GM12892 (cell line): ENCODE data around the gene TANGO2.

ENCODE experiments used
- DNase-seq: peaks from one replicate; pipeline ENCODE4 v3.0.0; 2011; ENCODE audit not compliant: insufficient read length
- FAIRE-seq: peaks from 2 replicates; lab custom pipeline; 2011; peaks lifted over from hg19 to GRCh38; lab: Jason Lieb, UNC
- POLR2A ChIP-seq: IDR thresholded peaks from 2 replicates; pipeline ENCODE4 v1.6.1; 2011; ENCODE audit warnings: low read depth, low read length, control low read depth
- POLR2AphosphoS5 ChIP-seq: IDR thresholded peaks from 2 replicates; pipeline ENCODE4 v1.6.1; 2011; ENCODE audit warnings: low read depth, low read length, control low read depth
- TAF1 ChIP-seq: IDR thresholded peaks from 2 replicates; pipeline ENCODE4 v1.6.1; 2011; ENCODE audit warnings: low read depth, mild to moderate bottlenecking, control low read depth, low read length, borderline replicate concordance

TANGO2 gene

DNA sequence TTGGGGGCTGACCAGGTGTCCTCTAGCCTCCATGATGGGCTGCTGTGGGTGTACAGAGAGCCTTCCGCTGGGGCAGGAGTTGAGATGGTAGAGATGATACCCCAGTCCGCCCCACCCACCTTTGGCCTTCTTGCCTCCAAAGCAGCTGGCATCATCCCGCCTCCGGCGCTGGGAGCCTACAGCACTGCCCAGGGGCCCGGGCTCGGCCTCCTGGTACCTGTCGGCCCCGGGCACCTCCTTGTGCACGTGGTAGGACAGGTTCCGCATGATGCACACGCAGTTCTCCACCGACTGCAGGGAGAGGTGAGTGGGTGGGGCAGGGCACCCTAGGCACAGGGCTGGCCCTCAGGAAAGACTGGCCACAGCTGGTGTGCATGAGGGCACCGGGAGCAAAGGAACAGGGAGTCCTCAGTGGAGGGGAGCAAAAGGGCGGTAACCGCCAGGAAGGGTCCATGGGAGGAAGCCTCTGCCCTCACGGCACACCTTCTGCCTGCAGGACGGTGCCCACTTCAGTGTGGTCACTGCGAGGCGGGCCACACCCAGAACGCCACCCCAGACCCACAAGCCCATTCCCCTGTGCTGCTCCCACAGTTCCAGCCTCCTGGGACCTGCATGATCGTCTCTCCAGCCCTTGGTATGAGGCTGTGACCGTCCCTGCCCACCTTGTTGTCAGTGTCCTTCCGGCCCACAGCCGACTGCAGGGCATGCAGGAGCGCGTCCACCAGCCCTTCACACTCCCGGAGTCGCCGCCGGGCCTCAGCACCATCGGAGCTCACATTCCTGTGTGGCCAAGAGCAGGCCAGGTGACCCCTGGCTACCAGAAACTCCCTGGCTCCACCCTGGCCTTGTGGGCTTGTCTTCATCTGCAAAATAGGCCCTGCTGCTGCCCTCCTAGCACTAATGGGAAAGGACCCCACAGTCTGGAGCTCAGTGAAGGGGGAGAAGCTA, 43.3 kb upstream of the TANGO2 start:
- FAIRE-seq = no peak
- DNase-seq = no peak

GRCh38 chr22:19978748-19979147, 42.2 kb upstream of the TANGO2 start:
- DNase-seq (no peak), FAIRE-seq (no peak)
- TF ChIP-seq POLR2A (no peak), POLR2AphosphoS5 (no peak), TAF1 (no peak)

More for the DNA sequence above, 43.3 kb upstream of the TANGO2 start:
- TF ChIP-seq TAF1 = no peak
- TF ChIP-seq POLR2A = no peak
- TF ChIP-seq POLR2AphosphoS5 = no peak

DNA sequence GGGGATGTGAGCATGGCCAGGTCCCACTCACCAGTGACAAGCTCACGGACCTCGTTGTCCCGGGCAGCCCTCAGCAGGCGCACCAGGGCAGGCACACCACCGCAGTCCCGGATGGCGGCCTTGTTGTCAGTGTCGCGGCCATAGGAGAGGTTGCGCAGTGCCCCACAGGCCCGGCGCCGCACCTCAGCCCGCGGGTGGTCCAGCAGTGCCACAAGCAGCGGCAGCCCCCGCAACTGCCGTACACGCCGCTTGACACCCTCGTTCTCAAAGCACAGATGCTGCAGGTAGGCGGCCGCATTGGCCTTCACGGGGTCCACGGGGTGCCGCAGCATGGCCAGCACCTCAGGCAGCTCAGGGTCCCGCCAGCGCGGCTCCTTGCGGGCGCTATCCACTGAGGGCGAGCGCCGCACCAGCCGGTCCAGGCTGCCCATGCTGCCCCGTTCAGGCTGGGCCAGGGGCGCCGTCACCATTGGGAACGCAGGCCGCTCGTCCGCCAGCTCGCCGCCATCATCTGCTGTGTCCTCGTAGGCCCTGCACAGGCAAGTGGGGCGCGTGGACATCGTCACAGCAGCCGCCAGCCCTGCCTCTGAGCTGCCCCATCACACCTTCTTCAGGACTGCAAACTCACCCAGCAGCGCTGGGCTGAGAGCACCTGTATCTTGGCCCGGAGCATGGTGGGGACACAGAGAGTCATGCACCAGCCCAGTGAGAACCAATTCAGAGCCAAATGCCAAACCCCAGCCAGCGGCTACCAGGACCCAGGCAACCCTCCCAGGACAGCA, 41.0 kb upstream of the TANGO2 start:
- no peak for FAIRE-seq

DNA sequence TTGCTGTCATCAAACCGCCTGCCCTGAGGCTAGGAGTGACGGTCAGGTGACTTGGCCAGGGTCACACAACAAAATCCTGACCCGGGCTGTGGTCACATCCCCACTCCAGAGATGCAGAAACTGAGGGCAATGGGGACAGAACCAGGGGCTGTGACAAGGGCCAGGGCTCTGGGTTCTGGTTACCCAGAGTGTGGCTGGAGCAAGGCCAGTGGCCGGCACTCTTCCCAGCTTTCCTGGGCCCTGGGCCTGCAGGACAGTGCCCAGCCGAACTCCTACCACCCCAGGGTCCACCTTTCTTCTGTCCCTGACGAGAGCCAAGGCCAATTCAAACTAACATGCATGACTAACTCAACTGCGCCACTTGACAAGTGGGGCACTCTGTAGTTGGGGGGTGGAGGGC, 40.1 kb upstream of the TANGO2 start:
- no peak for FAIRE-seq
- DNase-seq = no peak

More for the DNA sequence above, 41.0 kb upstream of the TANGO2 start:
- no peak for DNase-seq
- no peak for TF ChIP-seq POLR2AphosphoS5
- TF ChIP-seq TAF1 = no peak
- TF ChIP-seq POLR2A = no peak

GRCh38 chr22:19981171-19981960, 39.5 kb upstream of the TANGO2 start:
- no peak for FAIRE-seq
- no peak for DNase-seq
- TF ChIP-seq TAF1 = no peak
- no peak for TF ChIP-seq POLR2AphosphoS5
- no peak for TF ChIP-seq POLR2A

More for the DNA sequence above, 40.1 kb upstream of the TANGO2 start:
- TF ChIP-seq POLR2AphosphoS5 (no peak), POLR2A (no peak), TAF1 (no peak)

GRCh38 chr22:19981961-19982920, 38.7 kb upstream of the TANGO2 start:
- no peak for TF ChIP-seq TAF1
- TF ChIP-seq POLR2AphosphoS5 = no peak
- TF ChIP-seq POLR2A = no peak
- FAIRE-seq = no peak
- no peak for DNase-seq

- DNase-seq (no peak), FAIRE-seq (no peak)
- TF ChIP-seq POLR2AphosphoS5 (no peak), TAF1 (no peak), POLR2A (no peak)
Observed at GRCh38 chr22:19982991-19983578, 37.8 kb upstream of the TANGO2 start.

DNA sequence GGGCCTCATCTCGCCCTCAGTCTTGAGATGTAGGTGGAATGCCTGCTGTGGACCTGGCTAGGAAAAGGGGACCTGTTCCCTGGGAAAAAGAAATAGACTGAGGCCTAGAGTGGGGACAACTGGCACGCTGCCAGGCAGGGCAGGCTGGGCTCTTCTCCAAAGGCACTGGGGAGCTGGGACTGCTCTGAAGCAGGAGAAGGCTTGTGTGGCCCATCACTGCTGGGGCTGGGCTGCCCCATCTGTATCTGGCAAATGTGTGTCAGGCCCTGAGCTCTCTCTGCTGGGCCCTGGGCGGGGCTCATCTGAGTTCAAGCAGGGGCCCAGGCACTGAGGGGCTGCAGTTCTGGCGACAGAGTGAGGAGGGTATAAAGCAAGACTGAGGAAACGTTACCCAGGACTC, 37.2 kb upstream of the TANGO2 start:
- DNase-seq (no peak), FAIRE-seq (no peak)
- no peak for TF ChIP-seq TAF1
- TF ChIP-seq POLR2AphosphoS5 = no peak
- no peak for TF ChIP-seq POLR2A

DNA sequence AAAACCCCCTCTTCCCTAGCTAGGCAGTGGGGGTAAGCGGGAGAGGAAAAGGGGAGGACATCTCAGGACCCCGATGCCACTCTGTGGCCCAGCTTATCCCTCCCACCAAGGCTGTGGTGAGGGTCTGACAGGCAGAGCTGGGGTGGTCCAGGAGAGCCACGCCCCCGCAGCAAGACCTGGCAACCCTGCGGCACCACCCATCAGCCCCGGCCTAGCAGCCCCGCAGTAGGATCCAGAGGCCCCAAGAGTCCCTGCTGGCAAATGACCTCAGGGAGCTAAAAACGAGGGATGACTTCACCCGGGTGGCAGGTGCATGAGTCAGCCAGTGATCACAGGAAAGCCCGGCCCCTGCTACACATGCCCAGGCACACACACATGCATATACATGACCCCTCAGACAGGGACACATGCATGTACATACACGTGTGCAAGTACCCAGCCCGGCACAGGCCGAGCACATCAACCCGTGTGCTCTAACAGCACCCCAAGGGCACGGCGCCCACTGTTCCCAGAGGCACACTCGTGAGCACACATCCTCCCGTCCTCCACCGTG, 36.6 kb upstream of the TANGO2 start:
- DNase-seq (no peak), FAIRE-seq (peak; percentile 70)
- TF ChIP-seq POLR2A (no peak), TAF1 (no peak), POLR2AphosphoS5 (no peak)
